Measurements from ENCODE around the gene SMARCA2.

The SMARCA2 gene

DNA sequence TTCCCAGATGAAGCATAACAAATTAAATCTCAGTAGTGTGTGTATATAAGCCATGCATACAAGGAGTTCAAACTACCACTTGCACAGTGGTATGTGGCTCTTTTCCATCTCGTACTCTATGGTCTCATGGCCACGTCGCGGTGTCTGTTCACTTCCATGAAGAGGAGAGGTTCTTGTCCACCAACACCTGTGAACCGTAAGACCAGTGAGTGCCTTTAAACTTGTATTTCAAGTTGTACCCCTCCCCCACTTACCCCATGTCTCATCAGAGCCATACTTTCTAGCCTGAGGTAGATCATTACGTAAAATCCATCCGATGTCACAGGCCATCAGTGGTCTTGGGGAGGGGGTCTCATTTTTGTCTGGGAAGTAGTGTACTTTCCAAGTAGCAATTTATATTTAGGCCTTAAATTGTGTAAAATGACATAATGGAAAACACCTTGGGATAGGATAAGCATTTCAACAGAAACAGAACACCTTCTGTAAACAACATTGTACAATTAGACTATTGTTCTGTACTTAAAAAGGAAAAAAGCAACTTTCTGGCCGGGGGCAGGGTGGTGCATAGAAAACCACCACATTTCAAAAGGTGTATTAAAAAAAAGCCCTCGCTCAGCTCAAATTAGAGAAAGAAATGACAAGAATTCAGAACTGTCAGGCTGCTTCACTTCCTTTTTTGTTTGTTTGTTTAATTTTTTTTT, 163.0 kb downstream of the SMARCA2 start:
- no peak for DNase-seq

DNA sequence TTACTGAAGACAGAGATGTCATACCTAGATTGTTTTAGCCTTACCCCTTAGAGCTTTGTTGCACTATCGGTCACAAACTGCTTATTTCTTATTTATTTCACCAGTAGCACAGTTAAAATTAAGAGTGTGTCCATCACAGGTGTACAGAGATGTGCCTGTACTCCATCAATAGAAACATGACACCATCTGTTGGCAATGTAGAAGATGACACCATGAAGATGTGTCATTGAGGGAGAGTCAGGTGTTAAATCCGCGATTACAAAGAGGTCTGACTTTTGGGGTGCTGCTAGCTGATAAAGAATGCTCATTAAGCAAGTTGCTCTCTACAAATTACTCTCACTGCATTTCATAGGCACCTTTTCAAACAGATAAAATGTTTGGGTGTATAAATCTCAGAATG, 164.4 kb downstream of the SMARCA2 start:
- DNase-seq, result no peak

DNA sequence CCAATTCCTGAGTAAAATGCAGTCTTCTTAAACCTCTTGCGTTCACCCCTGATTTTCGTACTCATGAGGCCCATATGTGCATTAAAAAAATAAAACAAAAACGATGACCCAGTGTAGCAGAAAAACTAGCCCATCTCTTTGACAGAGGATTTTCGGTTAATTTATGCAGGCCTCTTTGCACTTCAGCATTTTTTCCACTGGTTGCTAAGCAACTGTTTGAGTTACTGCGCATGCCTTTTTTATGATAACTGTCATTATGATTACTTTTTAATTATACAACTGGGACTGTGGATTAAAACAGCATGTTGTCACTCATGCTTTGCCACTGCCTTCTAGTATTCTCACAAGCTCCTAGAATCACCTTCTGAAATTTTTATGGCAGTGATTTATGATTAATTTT, 165.0 kb downstream of the SMARCA2 start:
- DNase-seq, result no peak

DNA sequence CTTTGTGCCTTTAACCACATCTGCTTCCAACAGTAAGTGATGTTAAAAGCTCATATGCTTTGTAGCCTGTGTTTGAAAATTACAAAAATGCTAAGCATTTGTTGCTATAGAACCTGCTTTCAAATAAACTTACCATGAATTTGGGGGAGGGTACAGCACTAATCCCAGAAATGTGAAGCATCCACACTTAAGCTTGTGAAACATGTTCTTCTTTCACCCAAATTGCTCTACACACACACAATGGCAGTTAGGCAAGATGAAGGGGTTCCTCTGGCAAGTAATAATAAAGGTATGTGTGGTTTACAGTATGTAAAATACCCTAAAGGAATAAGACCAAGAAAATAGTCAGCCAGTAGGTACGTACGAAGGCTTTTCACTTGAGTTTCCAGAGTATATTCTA, 165.6 kb downstream of the SMARCA2 start:
- no peak for DNase-seq

DNA sequence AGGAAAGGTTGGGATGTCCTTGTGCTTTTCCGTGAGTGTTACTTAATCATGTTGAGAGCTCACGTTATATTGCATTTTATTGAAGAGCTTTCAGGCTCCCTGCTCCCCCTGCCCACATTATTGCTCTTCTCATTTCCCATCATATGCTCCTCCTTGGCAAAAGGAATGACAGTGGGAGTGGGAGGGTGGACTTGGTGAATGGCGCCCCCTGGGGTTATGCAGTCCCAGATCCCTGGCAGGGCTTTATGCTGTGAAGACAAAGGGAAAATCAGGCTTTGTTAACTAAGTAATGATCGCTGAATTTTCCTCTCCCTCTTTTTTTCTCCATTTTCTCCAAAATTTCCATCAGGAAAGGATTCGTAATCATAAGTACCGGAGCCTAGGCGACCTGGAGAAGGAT, 166.6 kb downstream of the SMARCA2 start:
- DNase-seq, result no peak

DNA sequence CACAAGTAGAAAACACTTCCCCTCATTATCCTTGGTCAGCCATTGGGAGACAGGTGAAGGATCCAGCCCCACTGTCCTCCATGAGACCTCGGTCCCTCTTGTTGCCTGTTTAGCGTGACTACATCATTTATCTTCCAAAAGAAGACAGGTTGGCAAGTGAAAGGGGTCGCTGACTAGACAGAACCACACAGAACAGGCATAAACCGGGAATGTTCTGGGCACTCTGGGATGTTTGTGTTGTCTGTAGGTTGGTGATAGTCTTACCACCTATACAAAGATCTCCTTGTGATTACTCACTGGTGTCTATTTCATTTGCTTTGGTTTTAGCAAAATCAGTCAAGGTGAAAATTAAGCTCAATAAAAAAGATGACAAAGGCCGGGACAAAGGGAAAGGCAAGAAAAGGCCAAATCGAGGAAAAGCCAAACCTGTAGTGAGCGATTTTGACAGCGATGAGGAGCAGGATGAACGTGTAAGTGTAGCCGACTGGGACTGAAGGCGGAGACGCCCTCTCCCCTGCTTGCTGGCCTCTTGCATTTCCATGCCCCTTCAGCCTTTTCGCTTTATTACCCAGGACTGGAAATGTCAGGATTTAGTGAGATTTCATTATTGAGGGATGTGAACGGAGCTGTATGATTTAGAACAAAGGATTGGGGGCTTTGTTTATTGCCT, 175.9 kb downstream of the SMARCA2 start:
- no peak for DNase-seq

DNA sequence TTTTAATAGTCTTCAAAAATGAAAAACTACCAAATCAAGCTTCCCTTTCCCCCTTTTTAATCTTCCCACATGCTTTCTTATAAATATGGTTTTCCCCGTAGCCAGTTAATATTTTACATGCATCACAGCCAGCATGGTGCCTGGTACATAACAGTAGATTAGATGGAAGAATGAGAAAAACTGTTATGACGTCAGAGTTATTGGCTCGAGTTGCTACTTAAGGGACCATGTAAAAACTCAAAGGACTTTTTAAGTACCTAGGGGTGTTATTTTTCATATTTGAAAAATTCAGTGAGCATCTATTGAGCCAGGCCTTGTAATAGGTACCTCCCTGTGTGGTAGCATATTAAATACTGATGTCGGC, 176.4 kb downstream of the SMARCA2 start:
- no peak for DNase-seq

DNA sequence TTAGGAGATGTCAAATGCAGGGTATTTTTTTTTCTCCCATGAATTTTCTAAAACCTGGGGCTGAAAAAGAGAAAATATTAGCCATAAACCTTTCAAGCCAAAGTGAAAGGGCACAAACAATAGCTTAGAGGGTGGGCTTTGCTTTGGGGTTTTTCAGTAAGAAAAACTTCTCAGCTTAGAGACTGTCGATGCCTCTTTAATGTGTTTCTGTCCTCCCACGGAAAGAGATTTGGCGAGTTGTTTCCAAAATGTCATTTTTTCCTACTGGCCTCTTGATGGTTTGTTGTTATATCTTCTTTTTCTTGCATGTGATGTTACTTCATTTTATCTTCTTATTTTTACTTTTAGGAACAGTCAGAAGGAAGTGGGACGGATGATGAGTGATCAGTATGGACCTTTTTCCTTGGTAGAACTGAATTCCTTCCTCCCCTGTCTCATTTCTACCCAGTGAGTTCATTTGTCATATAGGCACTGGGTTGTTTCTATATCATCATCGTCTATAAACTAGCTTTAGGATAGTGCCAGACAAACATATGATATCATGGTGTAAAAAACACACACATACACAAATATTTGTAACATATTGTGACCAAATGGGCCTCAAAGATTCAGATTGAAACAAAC, 177.3 kb downstream of the SMARCA2 start:
- no peak for DNase-seq

DNA sequence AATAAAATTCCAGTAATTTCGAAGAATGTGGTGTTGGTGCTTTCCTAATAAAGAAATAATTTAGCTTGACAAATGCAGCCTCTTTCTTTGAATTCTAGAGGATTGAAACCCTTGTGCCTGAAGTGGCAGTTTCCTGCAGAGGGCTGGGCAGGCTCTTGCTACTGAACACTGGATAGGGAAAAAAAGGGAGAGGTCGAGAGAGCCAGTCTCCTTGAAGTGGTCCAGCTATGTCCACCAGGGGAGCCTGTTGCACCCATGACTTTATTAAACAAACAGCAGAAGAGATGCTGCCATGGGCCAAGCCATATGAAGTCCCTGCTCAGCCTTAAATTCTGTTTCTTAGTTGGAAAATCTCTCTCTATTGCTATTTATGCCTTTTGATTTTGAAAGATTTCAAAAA, 178.4 kb downstream of the SMARCA2 start:
- no peak for DNase-seq

DNA sequence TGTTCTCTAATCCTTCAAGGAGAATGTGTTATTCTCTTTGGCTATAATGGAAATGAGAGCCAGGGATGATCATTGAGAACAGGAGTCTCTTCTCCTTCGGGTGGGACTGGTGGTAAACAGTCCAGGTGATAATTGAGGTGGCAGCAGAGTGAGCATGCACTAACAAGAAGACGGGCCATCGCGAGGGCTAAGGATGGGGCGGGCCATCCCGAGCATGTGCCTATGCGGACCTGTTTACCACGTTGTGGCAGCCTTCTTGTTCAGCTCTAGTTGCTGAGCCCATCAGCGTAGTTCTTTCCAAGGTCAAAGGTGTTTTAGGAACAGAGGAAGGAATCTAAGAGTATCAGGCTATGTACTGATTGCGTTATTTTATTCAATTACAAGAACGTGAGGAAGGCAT, 180.1 kb downstream of the SMARCA2 start:
- DNase-seq, result no peak

DNA sequence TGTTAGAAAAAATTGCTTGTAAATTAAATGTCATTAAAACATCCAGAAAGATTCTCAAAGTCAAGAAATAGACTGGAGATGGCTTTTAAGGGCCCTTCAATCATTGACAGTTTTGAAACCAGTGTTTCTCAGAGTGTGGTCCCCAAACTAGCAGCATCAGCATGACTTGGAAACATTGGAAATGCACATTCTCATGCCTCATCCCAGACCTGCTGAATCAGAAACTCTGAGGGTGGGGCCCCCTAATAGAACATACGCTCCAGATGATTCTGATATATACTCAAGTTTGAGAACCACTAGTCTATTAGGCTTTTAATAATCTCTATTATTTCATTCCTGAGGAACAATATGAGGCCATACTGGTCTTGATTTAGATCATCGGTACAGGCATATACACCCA, 181.6 kb downstream of the SMARCA2 start:
- DNase-seq, result no peak

DNA sequence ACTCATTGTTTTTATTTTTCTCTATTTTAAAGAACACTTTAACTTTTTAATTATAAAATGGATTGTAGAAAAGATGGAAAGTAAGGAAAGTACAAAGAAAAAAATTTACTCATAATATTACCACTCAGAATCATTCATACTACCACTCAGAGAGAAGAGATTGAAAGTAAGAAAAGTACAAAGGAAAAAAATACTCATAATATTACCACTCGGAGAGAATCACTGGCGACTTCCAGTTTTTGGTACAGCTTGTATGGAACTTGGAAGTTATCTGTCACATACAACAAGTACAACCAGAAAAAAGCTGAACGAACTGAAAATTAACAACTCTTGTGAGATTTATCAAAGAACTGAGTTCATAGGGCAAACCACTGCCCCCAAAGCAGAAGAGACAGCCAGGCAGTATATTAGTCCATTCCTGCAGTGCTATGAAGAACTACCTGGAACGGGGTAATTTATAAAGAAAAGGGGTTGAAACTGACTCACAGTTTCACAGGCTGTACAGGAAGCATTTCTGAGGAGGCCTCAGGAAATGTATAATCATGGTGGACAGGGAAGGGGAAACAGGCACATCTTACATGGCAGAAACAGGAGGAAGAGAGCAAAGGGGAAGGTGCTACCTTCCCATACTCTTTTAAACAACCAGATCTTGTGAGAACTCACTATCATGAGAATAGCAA, 183.9 kb downstream of the SMARCA2 start:
- no peak for DNase-seq

DNA sequence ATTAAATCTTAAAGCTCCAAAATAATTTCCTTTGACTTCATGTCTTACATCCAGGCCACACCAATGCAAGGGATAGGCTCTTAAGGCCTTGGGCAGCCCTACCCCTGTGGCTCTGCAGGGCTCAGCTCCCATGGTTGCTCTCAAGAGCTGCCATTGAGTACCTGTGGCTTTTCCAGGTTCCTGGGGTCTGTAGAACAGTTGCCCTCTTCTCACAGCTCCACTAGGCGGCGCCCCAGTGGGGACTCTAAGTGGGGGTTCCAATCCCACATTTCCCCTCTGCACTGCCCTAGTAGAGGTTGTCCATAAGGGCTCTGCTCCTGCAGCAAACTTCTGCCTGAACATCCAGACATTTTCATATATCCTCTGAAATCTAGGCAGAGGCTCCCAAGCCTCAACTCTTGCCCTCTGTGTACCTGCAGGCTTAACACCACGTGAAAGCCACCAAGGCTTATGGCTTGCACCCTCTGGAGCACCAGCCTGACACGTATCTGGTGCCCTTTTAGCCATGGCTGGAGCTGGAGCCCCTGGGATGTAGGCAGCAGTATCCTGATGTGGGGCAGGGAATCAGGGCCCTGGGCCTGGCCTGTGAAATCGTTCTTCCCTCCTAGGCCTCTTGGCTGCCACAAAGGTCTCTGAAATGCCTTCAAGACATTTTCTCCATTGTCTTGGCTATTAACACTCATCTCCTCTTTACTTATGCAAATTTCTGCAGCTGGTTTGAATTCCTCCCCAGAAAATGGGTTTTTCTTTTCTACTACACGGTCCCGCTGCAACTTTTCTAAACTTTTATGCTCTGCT, 185.1 kb downstream of the SMARCA2 start:
- no peak for DNase-seq

DNA sequence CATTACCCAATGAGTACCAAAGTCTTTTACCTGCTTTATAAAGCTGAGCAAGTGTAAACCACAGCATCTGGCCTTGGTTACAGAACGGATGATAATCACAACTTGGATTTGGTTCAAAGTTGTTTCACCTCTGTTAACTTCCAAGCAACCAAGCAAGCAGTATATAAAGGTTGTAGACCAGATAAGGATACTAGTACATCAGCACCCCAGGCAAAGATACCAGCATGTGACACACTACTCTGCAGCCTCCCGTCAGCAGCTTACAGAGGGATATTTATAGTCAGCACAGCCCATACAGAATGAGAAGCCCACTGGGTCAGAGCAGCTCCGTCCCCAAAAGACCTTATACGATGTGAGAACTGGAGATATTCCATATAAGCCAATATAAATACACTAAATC, 193.3 kb downstream of the SMARCA2 start:
- no peak for DNase-seq

DNA sequence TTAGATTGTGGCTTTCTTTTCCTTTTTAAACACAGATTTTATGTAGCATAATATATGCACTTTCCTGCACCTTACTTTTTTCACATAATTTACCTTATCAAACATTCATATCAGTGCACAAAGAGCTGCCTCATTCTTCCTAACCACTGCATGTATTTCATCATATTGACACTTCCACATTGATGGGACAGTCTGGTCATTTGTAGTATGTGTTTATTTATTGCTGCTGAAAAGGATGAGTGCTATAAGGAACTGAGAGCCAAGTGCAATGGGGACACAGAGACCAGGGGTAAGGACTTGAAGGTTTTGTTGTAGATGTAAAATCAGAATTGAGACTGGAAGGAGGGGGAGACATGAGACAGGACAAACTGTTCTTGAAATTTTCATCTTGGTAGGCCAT, 193.8 kb downstream of the SMARCA2 start:
- no peak for DNase-seq

DNA sequence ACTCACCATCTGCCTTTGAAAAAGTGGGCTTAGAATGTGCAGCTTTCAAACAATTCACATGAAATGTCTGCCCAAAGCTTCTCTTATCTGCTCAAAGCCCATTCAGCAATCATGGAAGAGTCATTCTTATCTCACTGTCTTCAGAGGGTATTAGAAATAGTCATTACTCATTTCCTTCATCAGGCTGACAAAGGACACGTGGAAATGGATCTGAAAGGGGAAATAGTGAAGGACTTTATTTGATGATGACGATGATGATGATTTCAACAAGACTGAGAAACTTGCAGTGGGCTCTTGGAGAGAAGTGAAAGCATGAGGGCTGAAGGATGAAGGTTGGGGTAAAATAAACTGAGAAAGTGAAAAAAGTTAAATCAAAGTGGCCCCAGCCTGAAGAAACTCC, 194.3 kb downstream of the SMARCA2 start:
- no peak for DNase-seq

DNA sequence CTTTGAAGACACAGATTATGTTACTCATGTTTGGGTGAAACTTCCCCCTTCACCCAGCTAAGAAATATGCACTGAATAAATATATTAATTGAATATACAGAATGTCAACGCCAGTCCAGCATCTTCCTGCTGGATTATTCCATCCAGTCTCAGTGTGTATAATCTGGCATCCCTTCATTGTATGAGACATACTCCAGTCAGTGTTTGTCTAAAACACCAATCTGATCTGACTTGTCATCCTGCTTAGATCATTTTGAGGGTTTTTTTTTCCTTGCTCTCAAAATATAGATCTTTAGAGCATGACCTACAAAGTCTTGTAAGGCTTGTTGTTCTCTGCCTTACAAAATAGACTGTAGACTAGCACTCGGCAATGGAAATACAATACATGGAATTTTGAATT, 195.1 kb downstream of the SMARCA2 start:
- DNase-seq, result no peak

DNA sequence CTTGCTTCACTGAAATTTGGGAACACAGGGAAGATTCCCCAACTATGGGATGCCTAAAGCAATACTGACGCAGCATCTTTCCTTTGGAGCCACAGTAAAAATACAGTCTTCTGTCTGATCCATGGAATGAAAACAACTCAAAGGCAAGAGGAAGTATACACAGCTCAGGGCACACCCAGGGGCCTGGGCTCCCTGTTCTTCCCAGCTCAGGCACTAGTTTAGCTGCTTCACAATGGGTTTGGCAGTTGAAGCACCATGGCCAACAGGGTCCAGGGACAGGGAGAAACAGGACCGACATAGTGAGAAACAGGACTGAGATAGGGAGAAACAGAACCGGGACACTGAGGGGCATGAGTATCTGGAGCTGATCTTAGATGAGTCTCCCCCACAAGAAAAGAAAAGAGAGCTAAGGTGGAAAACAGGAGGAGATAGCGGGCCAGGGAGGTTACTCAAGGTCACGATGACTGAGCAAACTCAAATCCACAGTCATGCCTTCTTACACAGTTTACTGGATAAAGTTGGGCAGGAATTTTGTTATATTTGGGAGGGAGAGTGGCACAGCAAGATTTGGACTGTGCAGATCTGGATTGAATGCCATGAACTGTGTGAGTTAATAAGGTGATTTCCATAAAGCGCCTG, 198.8 kb downstream of the SMARCA2 start:
- no peak for DNase-seq

DNA sequence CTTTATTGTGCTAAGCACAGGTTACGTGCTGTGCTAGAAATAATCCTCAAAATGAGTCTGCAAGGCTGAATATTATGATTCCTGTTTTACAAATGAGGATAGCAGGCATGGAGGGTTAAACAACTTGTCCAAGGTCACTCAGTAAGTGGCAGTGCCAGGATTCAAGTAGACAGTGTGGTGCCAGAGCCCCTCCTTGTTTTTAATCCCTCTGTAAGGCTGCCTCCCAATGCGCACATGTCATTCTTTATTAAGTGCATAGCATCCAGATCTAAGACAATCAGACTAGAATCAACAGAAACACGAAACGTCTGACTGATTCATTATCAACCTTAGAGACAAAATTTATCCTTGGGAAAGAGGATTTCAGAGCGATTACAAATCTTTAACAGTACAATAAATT, 199.6 kb downstream of the SMARCA2 start:
- no peak for DNase-seq

DNA sequence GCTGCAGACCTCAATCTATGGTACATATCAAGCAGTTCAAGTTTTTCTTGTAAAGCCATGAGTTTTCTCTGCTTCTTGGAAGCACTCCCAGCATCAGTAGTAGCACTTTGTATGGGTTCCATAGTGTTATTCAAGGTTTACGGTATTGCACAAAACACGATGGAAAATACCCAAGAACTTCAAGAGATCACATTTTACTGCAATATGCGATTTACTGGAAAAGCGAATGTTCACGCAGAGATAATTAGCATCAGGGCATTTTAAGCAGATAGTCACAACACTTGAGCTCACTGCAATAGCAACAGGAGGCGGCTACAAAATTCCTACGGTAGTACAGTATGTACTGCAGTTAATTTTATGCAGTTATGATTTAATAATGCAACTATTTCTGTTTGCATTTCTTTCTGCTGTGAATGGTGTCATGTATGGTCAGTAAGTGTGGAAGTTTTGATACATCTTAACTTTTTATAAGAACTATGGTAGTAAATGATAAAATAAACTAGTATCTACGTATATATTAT, 200.8 kb downstream of the SMARCA2 start:
- DNase-seq, result no peak

DNA sequence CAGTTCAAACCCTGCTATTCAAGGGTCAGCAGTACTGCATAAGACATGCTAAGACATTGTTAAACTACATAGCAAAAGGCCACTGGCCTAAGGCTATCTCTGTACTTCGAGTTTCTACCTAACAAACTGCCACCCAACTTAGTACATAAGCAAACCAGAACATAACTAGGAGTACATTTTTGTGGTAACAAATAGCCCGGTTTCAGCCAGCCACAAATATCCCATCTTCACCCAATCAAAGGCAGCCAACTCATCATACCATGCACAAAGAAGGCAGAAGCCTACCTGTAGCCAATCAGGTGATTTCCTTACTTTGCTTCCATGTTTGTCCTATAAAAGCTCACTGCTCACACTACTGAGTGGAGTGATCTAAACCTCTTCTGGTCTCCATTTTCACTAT, 201.4 kb downstream of the SMARCA2 start:
- no peak for DNase-seq

DNA sequence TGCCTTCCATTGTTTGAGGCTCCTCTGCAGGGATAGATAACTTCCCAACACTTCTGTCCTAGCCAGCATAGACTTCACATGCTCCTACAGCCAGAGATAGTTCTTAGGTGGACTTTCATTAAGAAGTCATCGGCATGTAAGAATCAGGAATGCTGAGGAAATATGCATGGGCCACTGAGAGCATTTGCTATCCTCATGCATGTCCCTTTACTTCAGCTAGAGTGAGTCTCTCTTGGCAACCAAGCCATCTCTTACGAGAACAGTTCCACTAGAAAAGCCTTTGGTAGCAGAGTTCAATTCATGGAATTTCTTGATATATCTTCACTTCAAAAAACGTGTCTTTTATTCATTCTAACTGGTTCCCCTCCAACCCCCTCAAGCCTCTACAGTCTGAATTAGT, 202.4 kb downstream of the SMARCA2 start:
- DNase-seq, result no peak
